ENCODE measurements around the gene LRRC75B.
"Not testable (repeated sequence)": the region's sequence is repeated elsewhere in the genome, so short reads cannot be mapped to it uniquely, and the experiment has no call there.

Gene LRRC75B

GRCh38 chr22:24592851-24593558, at the start of gene LRRC75B:
TSS of gene LRRC75B (minus strand) at chr22:24593073. CDS start at chr22:24593039, 34 bp downstream.
- peak in 1 of 4 experiments; percentile 36 for DNase-seq (ENCODE audit: low read depth in 4 of 4, low spot score in 1 of 4)

- DNase-seq (ENCODE audit: low read depth in 4 of 4, low spot score in 1 of 4) = not testable (repeated sequence)
Observed at GRCh38 chr22:24642307-24642706, 49.4 kb upstream of the LRRC75B start.

- DNase-seq (ENCODE audit: low read depth in 4 of 4, low spot score in 1 of 4) = not testable (repeated sequence)
Observed at GRCh38 chr22:24636513-24636912, 43.6 kb upstream of the LRRC75B start.

GRCh38 chr22:24634776-24635389, 42.0 kb upstream of the LRRC75B start:
- not testable (repeated sequence) for DNase-seq (ENCODE audit: low read depth in 4 of 4, low spot score in 1 of 4)

- DNase-seq (ENCODE audit: low read depth in 4 of 4, low spot score in 1 of 4) = not testable (repeated sequence)
Observed at GRCh38 chr22:24633231-24634023, 40.6 kb upstream of the LRRC75B start.

- not testable (repeated sequence) for DNase-seq (ENCODE audit: low read depth in 4 of 4, low spot score in 1 of 4)
Observed at GRCh38 chr22:24632642-24633041, 39.8 kb upstream of the LRRC75B start.

GRCh38 chr22:24631430-24632122, 38.7 kb upstream of the LRRC75B start:
- DNase-seq (ENCODE audit: low read depth in 4 of 4, low spot score in 1 of 4) = not testable (repeated sequence)

- not testable (repeated sequence) for DNase-seq (ENCODE audit: low read depth in 4 of 4, low spot score in 1 of 4)
Observed at GRCh38 chr22:24630812-24631427, 38.0 kb upstream of the LRRC75B start.

- DNase-seq (ENCODE audit: low read depth in 4 of 4, low spot score in 1 of 4) = not testable (repeated sequence)
Observed at GRCh38 chr22:24629069-24629468, 36.2 kb upstream of the LRRC75B start.

GRCh38 chr22:24627911-24628310, 35.0 kb upstream of the LRRC75B start:
- DNase-seq (ENCODE audit: low read depth in 4 of 4, low spot score in 1 of 4) = not testable (repeated sequence)

GRCh38 chr22:24622596-24622995, 29.7 kb upstream of the LRRC75B start:
- DNase-seq (ENCODE audit: low read depth in 4 of 4, low spot score in 1 of 4) = not testable (repeated sequence)

GRCh38 chr22:24621244-24621643, 28.4 kb upstream of the LRRC75B start:
- DNase-seq (ENCODE audit: low read depth in 4 of 4, low spot score in 1 of 4) = not testable (repeated sequence)

- DNase-seq (ENCODE audit: low read depth in 4 of 4, low spot score in 1 of 4) = not testable (repeated sequence)
Observed at GRCh38 chr22:24614794-24615193, 21.9 kb upstream of the LRRC75B start.

GRCh38 chr22:24609888-24610287, 17.0 kb upstream of the LRRC75B start:
- DNase-seq (ENCODE audit: low read depth in 4 of 4, low spot score in 1 of 4) = not testable (repeated sequence)

- not testable (repeated sequence) for DNase-seq (ENCODE audit: low read depth in 4 of 4, low spot score in 1 of 4)
Observed at GRCh38 chr22:24608327-24608726, 15.5 kb upstream of the LRRC75B start.

GRCh38 chr22:24607429-24607983, 14.6 kb upstream of the LRRC75B start:
- DNase-seq (ENCODE audit: low read depth in 4 of 4, low spot score in 1 of 4) = peak; percentile 21 to 50 (median 32)

GRCh38 chr22:24606340-24606739, 13.5 kb upstream of the LRRC75B start:
- DNase-seq (ENCODE audit: low read depth in 4 of 4, low spot score in 1 of 4) = not testable (repeated sequence)

- peak in 1 of 4 experiments; percentile 5 for DNase-seq (ENCODE audit: low read depth in 4 of 4, low spot score in 1 of 4)
Observed at GRCh38 chr22:24603770-24604629, 11.1 kb upstream of the LRRC75B start.
